B cell (primary cell): ENCODE results near the gene RABL3. TPM values are rescaled to one million over a fixed set of nuclear protein-coding genes. Genes with fewer than 3 reads are reported as not detected.

Experiments
- polyA plus RNA-seq: library from polyadenylated mRNA; depleted of rRNA; stranded (reverse); fragments of >200 nt; gene quantifications from 2 replicates; pipeline ENCODE4 v1.2.3, GENCODE V29; 2012
- small RNA-seq: library from RNA; depleted of rRNA; stranded (forward); fragments of <200 nt; gene quantifications from one replicate; pipeline ENCODE3, GENCODE V24; 2012; ENCODE audit warnings: low replicate concordance, low read depth; ENCODE audit not compliant: insufficient read length
- total RNA-seq, 2 donors: library from RNA; stranded (reverse); fragments of 120-200 nt in 1 of 2; gene quantifications; 1 replicate in 1 of 2; 2 replicates in 1 of 2; pipeline versions ENCODE4 v1.2.3 to v1.2.4, GENCODE V29; 2013 to 2022

The RABL3 gene
- total and polyA plus RNA-seq, 2 donors (not counting 1 experiment from before 2014, with no cell fraction given), result 2.5 to 18.8 TPM

Small RNAs within 50 kb of the gene (small RNA-seq; reads per million reads assigned to genes)
- gene MTCO1P29, result not detected
- gene MTCO2P29, result not detected

Other genes with a start within 250 kb of the RABL3 start
- gene NDUFB4, start 146.2 kb downstream of the RABL3 start, total RNA-seq, result 58.1 and 68.4 TPM in 2 replicates
- gene NDUFB4, start 146.2 kb downstream of the RABL3 start, polyA plus RNA-seq, result 104 and 139 TPM in 2 replicates
- gene HGD, start 60.3 kb downstream of the RABL3 start, total RNA-seq, result 0.91 and 1.4 TPM in 2 replicates
- 0.46 and 0.75 TPM in 2 replicates for gene HGD, start 60.3 kb downstream of the RABL3 start, polyA plus RNA-seq
- 23.0 and 24.7 TPM in 2 replicates for gene GTF2E1, start 228 bp upstream of the RABL3 start, total RNA-seq
- 6.0 and 6.2 TPM in 2 replicates for gene GTF2E1, start 228 bp upstream of the RABL3 start, polyA plus RNA-seq
- not detected in 2 replicates for gene STXBP5L, start 165.7 kb upstream of the RABL3 start, total RNA-seq
- not detected in 2 replicates for gene STXBP5L, start 165.7 kb upstream of the RABL3 start, polyA plus RNA-seq